A549 (cell line): ENCODE measurements around the gene OR51E1. TPM values are rescaled to one million over a fixed set of nuclear protein-coding genes. Genes with fewer than 3 reads are reported as not detected.

Source experiments
- ATAC-seq, 2 experiments: fragments of 200-7000 bp in 1 of 2; fragments of >200 bp in 1 of 2; cut with Nextera tagmentation in 1 of 2; cut with Tn5 transposase in 1 of 2; 3 replicates each; pipeline versions ENCODE4 v1.8.0 to v1.9.1; 2018 to 2020; ENCODE audit warnings: mild to moderate bottlenecking in 1 of 2, moderate library complexity in 1 of 2
- CTCF ChIA-PET: fragments of 300-600 bp; sonication (Branson Sonifier 250); formaldehyde crosslinking; extraction: SDS; loops from one replicate; lab custom pipeline; 2021; ENCODE audit warnings: antibody characterized with exemption, inconsistent platforms; lab: Yijun Ruan, JAX
- POLR2A ChIA-PET: fragments of 350-600 bp; formaldehyde crosslinking; extraction: SDS; loops from one replicate; lab custom pipeline; 2021; ENCODE audit warnings: antibody characterized with exemption, inconsistent platforms; lab: Yijun Ruan, JAX
- DNase-seq, 2 experiments: peaks; one replicate each; pipeline versions ENCODE4 v3.0.0 to v3.0.0-alpha.2; 2011 to 2016; ENCODE audit warnings: low read depth in 1 of 2, low spot score in 1 of 2
- FAIRE-seq: peaks from 2 replicates; lab custom pipeline; 2011; peaks lifted over from hg19 to GRCh38; lab: Jason Lieb, UNC
- H3K27ac ChIP-seq, 2 experiments: fragments of >200 bp; sonication (Bioruptor Twin); formaldehyde crosslinking; 3 replicates each; pipeline ENCODE4 v1.5.1; 2016 to 2017
- H3K4me1 ChIP-seq: fragments of >200 bp; sonication (Bioruptor Twin); formaldehyde crosslinking; 3 replicates; pipeline ENCODE4 v1.6.1; 2016
- H3K4me2 ChIP-seq: fragments of >200 bp; sonication (Bioruptor Twin); formaldehyde crosslinking; 3 replicates; pipeline ENCODE4 v1.6.1; 2016
- H3K4me3 ChIP-seq: fragments of >200 bp; sonication (Bioruptor Twin); formaldehyde crosslinking; 3 replicates; pipeline ENCODE4 v1.5.1; 2016
- H3K9me3 ChIP-seq: fragments of >200 bp; sonication (Bioruptor Twin); formaldehyde crosslinking; 3 replicates; pipeline ENCODE4 v1.6.1; 2016
- ATOH8 ChIP-seq: fragments of 250-450 bp; sonication (Bioruptor Pico); IDR thresholded peaks from 2 replicates; pipeline ENCODE4 v1.5.0; 2020; ENCODE audit warnings: low read depth, mild to moderate bottlenecking, moderate library complexity
- CEBPB ChIP-seq, 2 experiments: fragments of >200 bp in 1 of 2; sonication (Bioruptor Twin) in 1 of 2; formaldehyde crosslinking in 1 of 2; IDR thresholded peaks; 2 replicates each; pipeline ENCODE4 v1.6.1; 2012 to 2016
- CHD4 ChIP-seq: fragments of 200-600 bp; sonication (generic); IDR thresholded peaks from 2 replicates; pipeline ENCODE4 v1.6.1; 2016; ENCODE audit warnings: antibody characterized with exemption, mild to moderate bottlenecking, borderline replicate concordance
- CTCF ChIP-seq: fragments of >200 bp; sonication (Bioruptor Twin); formaldehyde crosslinking; IDR thresholded peaks from 3 replicates; pipeline ENCODE4 v1.5.1; 2016
- EHF ChIP-seq: fragments of 250-450 bp; sonication (Bioruptor Pico); IDR thresholded peaks from 2 replicates; pipeline ENCODE4 v1.5.0; 2020; ENCODE audit warnings: mild to moderate bottlenecking
- EHMT2 ChIP-seq: fragments of 200-600 bp; sonication (generic); IDR thresholded peaks from 2 replicates; pipeline ENCODE4 v1.6.1; 2016; ENCODE audit warnings: antibody characterized with exemption, low read depth, mild to moderate bottlenecking, moderate library complexity
- ELK1 ChIP-seq: fragments of 150-350 bp; IDR thresholded peaks from 2 replicates; pipeline ENCODE4 v1.6.1; 2014; ENCODE audit warnings: low read depth, mild to moderate bottlenecking, low read length
- FOSL2 ChIP-seq, 2 experiments: fragments of 450-650 bp in 1 of 2; fragments of >200 bp in 1 of 2; sonication (Bioruptor Twin) in 1 of 2; formaldehyde crosslinking; IDR thresholded peaks; 2 replicates each; pipeline versions ENCODE4 v1.5.0 to v1.6.1; 2016 to 2020; ENCODE audit warnings: mild to moderate bottlenecking in 1 of 2, moderate library complexity in 1 of 2
- HES2 ChIP-seq: fragments of >200 bp; sonication (Bioruptor Twin); formaldehyde crosslinking; IDR thresholded peaks from 2 replicates; pipeline ENCODE4 v1.6.1; 2016
- HEYL ChIP-seq: fragments of 250-450 bp; sonication (Bioruptor Pico); IDR thresholded peaks from 2 replicates; pipeline ENCODE4 v1.8.0; 2021; ENCODE audit warnings: mild to moderate bottlenecking, moderate library complexity
- KDM1A ChIP-seq: fragments of 200-600 bp; sonication (generic); IDR thresholded peaks from 2 replicates; pipeline ENCODE4 v1.6.1; 2016; ENCODE audit warnings: low read depth, mild to moderate bottlenecking
- KDM5A ChIP-seq: fragments of 200-600 bp; sonication (generic); IDR thresholded peaks from 2 replicates; pipeline ENCODE4 v1.6.1; 2016; ENCODE audit warnings: antibody characterized with exemption, mild to moderate bottlenecking
- MAFK ChIP-seq: fragments of 450-650 bp; IDR thresholded peaks from 2 replicates; pipeline ENCODE4 v1.6.1; 2014; ENCODE audit not compliant: partially characterized antibody
- MAX ChIP-seq: IDR thresholded peaks from 2 replicates; pipeline ENCODE4 v1.6.1; 2012
- POLR2A ChIP-seq: IDR thresholded peaks from 2 replicates; pipeline ENCODE4 v1.6.1; 2012; ENCODE audit warnings: mild to moderate bottlenecking, low read length
- RFX5 ChIP-seq: fragments of 450-650 bp; IDR thresholded peaks from 2 replicates; pipeline ENCODE4 v1.7.1; 2014; ENCODE audit warnings: antibody characterized with exemption, mild to moderate bottlenecking, moderate library complexity
- RNF2 ChIP-seq: fragments of 200-600 bp; sonication (generic); IDR thresholded peaks from 2 replicates; pipeline ENCODE4 v1.6.1; 2016; ENCODE audit warnings: low read depth, mild to moderate bottlenecking, antibody characterized with exemption, moderate library complexity, borderline replicate concordance
- ZSCAN20 ChIP-seq: fragments of 250-450 bp; sonication (Bioruptor Pico); IDR thresholded peaks from 2 replicates; pipeline ENCODE4 v1.8.0; 2022; ENCODE audit warnings: mild to moderate bottlenecking, moderate library complexity
- WGBS: methylation state at CpG from one replicate; pipeline ENCODE4 v1.1.6; 2017; ENCODE audit errors: missing lambda C conversion rate; 5-methylcytosine and 5-hydroxymethylcytosine counted together
- polyA plus RNA-seq, 4 experiments: library from polyadenylated mRNA; depleted of rRNA in 3 of 4; stranded (reverse); fragments of >200 nt; fragmentation: RNase III in 1 of 4; extraction: RNeasy Plus Mini Kit Qiagen cat#74134 plus additional on column Dnase treatment in 1 of 4; gene quantifications; 2 replicates in 3 of 4; 3 replicates in 1 of 4; pipeline ENCODE4 v1.2.3, GENCODE V29; 2011 to 2017

OR51E1 gene
- polyA plus RNA-seq, 2 of the 4 experiments (the other 2 are of a cell fraction), result not detected

- TF ChIP-seq EHMT2, result no peak
- no peak for TF ChIP-seq FOSL2 (IDR thresholded peaks at IDR 0.05)
- TF ChIP-seq FOSL2 (CRISPR knock-in tag; IDR thresholded peaks at IDR 0.05), result no peak
- no peak for TF ChIP-seq MAFK
- no peak for TF ChIP-seq KDM1A
- TF ChIP-seq RNF2, result no peak
- TF ChIP-seq CEBPB (IDR thresholded peaks at IDR 0.05), result no peak
- TF ChIP-seq CTCF, result no peak
- no peak for TF ChIP-seq ZSCAN20 (CRISPR knock-in tag)
- no peak for TF ChIP-seq HES2
Observed at GRCh38 chr11:4606231-4607015, 37.4 kb upstream of the OR51E1 start (continued).

GRCh38 chr11:4607096-4607495 is 36.7 kb upstream of the OR51E1 start:
- no peak for DNase-seq
- TF ChIP-seq ELK1 (no peak), EHF (CRISPR knock-in tag) (no peak), RFX5 (no peak), RNF2 (no peak), MAX (no peak), ATOH8 (no peak), HEYL (CRISPR knock-in tag) (no peak), CHD4 (no peak), KDM5A (no peak), POLR2A (no peak)
- no peak for FAIRE-seq
- ChIA-PET CTCF (interaction anchor here (1.4 to 2.0 kb wide), 4 partner anchors 19 to 425 kb away, joined by 4 to 9 read pairs (median 5); partner anchors contain the start of gene OR51D1), POLR2A (interaction anchor here (1.7 kb wide), 1 partner anchor 12 kb away, joined by 3 read pairs; no protein-coding TSS in a partner anchor)
- Histone ChIP-seq H3K4me1 (peaks cover 14% of the 10 kb centered on the region), H3K4me3 (peak overlapping the region; percentile 67), H3K9me3 (no peaks in the 10 kb centered on the region), H3K27ac (peak overlapping the region; percentile 83 to 94; a peak in 5 of 6 replicates), H3K4me2 (peak overlapping the region; percentile 82)
- ATAC-seq, result no peak
- 84% methylated on average over 6 of the region's 6 CpGs for WGBS
